ENCODE results near the gene CLDND2.

CLDND2 gene

GRCh38 chr19:51372021-51372648 lies 3.3 kb upstream of the CLDND2 start (continued):
- TF ChIP-seq ELK4 (IDR thresholded peaks at IDR 0.05; ENCODE audit: borderline replicate concordance, low read depth, low read length): no peak
- no peak for TF ChIP-seq OSR2 (tag by site-specific recombination; IDR thresholded peaks at IDR 0.05)
- TF ChIP-seq KLF16 (tag by site-specific recombination; IDR thresholded peaks at IDR 0.05): no peak
- no peak for TF ChIP-seq INSM2 (tag by site-specific recombination; IDR thresholded peaks at IDR 0.05)
- TF ChIP-seq ZNF366 (tag by site-specific recombination; conservative IDR thresholded peaks at IDR 0.05): no peak

GRCh38 chr19:51371186-51371690 lies 2.4 kb upstream of the CLDND2 start:
- H3K4me1 ChIP-seq (ENCODE audit: control insufficient read depth, insufficient read depth, low read length): no peaks in the 10 kb centered on the region; the same call in 1 of the 2 replicates
- POLR2A ChIA-PET: interaction anchor here (0.7 kb wide), 1 partner anchor 13 kb away, joined by 3 read pairs; no protein-coding TSS in a partner anchor
- H3K9me3 ChIP-seq (ENCODE audit: control insufficient read depth, insufficient read depth, low read depth, low read length): no peaks in the 10 kb centered on the region
- H3K36me3 ChIP-seq (ENCODE audit: control insufficient read depth in 2 of 2, insufficient read depth in 1 of 2, low read length in 2 of 2): no peaks in the 10 kb centered on the region
- CTCF ChIA-PET: no interaction called here
- TF ChIP-seq ZNF639 (tag by site-specific recombination; IDR thresholded peaks at IDR 0.05) (no peak), PATZ1 (tag by site-specific recombination; IDR thresholded peaks at IDR 0.05) (no peak)
- no peak overlapping the region for H3K4me3 ChIP-seq (ENCODE audit: low read depth, low read length)
- no peak overlapping the region for H3K27ac ChIP-seq (ENCODE audit: extremely low read depth, low read depth, low read length)

- CTCF ChIA-PET: no interaction called here
Measured at GRCh38 chr19:51370230-51370629, 1.4 kb upstream of the CLDND2 start.

More at GRCh38 chr19:51370230-51370629, 1.4 kb upstream of the CLDND2 start:
- peaks cover 3% of the 10 kb centered on the region for H3K4me1 ChIP-seq (ENCODE audit: control insufficient read depth, insufficient read depth, low read length)
- TF ChIP-seq ZBTB6 (tag by site-specific recombination; IDR thresholded peaks at IDR 0.05) (no peak), ZNF701 (tag by site-specific recombination; IDR thresholded peaks at IDR 0.05) (no peak), ZNF248 (tag by site-specific recombination; IDR thresholded peaks at IDR 0.05) (no peak), ZNF10 (tag by site-specific recombination; IDR thresholded peaks at IDR 0.05) (no peak)
- H3K9me3 ChIP-seq (ENCODE audit: control insufficient read depth, insufficient read depth, low read depth, low read length): no peaks in the 10 kb centered on the region
- H3K36me3 ChIP-seq (ENCODE audit: control insufficient read depth in 2 of 2, insufficient read depth in 1 of 2, low read length in 2 of 2): no peaks in the 10 kb centered on the region
- H3K4me3 ChIP-seq (ENCODE audit: low read depth, low read length): no peak overlapping the region
- H3K27ac ChIP-seq (ENCODE audit: extremely low read depth, low read depth, low read length): no peak overlapping the region
- POLR2A ChIA-PET: interaction anchor here (0.5 to 0.6 kb wide), 2 partner anchors 13 to 33 kb away, joined by 3 to 6 read pairs; no protein-coding TSS in a partner anchor
